NCI-H2107 treated with DMSO at 0.1 percent for 48 hours (cell line): ENCODE results near the gene ACOX1.
"Not testable (repeated sequence)": the region's sequence is repeated elsewhere in the genome, so short reads cannot be mapped to it uniquely, and the experiment has no call there.

Source experiments
- DNase-seq: peaks from one replicate; lab custom pipeline; 2025; ENCODE audit not compliant: unreplicated experiment; lab: John Stamatoyannopoulos, UW

ACOX1 gene

DNA sequence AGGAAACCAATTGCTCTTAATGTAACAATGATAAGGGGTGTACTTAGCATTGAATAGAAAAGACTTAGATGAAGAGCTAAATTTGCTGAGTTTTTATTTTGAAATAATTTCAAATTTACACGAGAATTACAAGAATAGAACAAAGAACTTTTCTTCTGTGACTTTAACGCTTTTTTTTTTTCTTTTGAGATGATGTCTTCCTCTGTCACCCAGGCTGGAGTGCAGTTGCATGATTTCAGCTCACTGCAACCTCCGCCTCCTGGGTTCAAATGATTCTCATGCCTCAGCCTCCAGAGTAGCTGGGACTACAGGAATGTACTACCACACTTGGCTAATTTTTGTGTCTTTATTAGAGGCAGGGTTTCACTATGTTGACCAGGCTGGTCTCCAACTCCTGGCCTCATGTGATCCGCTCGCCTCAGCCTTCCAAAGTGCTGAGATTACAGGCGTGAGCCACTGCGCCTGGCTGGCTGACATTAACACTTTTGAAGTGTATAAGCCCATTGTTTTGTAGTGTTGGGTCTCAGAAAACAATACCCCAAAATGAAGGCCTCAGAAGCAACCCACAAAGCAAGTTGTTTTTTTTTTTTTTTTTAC is 2.2 kb upstream of the ACOX1 start:
- no peak for DNase-seq

DNA sequence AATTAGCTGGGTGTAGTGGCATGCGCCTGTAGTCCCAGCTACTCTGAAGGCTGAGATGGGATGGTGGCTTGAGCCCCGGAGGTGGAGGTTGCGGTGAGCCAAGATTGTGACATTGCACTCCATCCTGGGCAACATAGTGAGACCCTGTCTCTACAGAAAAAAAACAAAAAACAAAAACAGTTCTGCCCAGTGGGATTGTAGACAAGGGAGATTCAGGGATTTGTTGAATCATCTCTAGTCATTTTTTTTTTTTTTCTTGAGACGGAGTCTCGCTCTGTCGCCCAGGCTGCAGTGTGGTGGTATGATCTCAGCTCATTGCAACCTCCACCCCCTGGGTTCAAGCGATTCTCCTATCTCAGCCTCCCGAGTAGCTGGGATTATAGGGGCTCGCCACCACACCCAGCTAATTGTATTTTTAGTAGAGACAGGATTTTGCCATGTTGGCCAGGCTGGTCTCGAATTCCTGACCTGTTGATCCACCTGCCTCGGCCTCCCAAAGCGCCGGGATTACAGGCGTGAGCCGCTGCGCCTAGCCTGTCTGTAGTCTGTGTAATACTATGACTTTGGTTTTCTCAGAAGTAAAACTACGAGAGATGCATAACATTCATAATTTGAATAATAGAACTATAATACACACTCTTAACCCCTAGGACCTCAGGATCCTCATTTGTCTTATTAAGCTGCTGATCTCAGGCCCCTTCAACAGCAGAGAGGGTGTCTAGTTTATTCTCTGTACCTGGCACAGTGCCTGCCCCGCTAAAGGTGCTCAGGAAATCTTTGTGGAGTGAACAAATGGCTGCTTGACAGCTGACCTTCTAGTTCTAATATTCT is 1.4 kb upstream of the ACOX1 start:
- DNase-seq = no peak

DNA sequence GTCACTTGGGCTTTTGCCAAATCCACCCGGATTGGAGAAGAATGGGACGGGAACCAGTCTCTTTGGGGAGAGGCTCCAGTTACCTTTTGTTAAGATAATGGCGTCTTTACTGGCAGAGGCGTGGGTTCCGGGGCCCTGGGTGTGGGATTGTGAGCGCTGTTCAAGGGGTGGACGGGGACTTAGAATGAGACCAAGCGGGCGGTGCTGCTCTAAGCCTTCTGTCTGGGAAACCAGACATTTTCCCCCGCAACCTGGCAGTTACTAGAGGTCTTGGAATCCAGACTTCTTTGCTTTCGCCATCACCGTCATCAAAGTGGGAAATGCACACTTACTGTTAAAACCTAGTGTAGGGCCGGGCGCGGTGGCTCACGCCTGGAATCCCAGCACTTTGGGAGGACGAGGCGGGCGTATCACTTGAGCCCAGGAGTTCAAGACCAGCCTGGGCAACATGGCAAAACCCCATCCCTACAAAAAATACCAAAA is 780 bp upstream of the ACOX1 start:
- DNase-seq = no peak

DNA sequence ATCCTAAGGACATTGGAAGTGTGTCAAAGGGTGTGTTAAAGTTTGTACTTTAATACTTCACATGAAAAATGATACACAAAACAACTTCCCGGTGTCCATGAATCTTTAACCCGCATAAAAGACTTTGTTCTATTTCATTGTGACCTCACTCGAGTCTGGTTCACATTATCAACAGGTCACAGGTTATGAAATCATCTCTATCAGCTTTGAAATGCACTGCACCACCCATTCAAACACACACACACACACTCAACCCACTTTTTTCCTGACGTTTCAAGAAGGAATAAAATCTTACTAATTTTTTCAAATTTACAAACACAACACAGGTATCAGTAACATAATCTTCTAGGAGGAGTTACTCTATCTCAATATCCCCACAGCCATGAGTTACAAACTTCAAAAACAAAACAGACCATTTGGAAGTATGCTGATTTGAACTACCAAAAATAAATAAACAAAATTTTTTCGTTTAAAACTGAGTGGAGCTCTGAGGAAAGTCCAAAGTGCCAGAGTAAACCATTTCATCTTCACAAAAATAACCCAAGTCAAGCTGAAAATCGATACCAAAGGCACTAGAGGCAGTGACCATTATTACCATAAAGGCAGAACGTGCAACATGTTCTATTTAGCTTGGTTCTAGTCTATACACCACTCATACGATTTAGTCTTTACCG is 2.7 kb downstream of the ACOX1 start:
- no peak for DNase-seq

DNA sequence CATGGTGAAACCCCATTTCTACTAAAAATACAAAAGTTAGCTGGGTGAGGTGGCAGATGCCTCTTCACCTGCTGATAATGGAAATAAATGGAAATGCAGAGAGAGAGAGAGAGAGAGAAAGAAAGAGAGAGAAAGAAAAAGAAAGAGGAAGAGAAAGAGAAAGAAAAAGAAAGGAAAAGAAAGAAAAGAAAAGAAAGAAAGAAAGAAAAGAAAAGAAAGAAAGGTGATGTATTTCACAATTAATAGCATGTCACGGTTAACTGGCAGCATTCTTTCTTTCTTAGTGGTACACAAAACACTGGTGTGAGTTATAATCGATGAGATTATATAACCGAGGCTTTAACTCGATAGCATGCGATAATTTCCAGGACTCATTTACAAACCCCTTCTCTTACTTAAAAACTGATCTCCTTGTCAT is 3.2 kb downstream of the ACOX1 start:
- DNase-seq = no peak

DNA sequence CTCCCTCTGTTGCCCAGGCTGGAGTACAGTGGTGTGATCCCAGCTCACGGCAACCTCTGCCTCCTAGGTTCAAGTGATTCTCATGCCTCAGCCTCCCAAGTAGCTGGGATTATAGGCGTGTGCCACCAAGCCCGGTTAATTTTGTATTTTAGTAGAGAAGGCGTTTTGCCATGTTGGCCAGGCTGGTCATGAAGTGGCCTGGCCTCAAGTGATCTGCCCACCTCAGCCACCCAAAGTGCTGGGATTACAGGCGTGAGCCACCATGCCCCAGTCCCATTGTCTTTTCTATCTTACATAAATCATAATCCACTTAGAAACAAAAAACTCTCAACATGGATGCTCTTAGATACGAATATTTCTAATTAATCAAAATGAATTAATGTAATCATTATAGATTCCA is 3.8 kb downstream of the ACOX1 start:
- DNase-seq = not testable (repeated sequence)

DNA sequence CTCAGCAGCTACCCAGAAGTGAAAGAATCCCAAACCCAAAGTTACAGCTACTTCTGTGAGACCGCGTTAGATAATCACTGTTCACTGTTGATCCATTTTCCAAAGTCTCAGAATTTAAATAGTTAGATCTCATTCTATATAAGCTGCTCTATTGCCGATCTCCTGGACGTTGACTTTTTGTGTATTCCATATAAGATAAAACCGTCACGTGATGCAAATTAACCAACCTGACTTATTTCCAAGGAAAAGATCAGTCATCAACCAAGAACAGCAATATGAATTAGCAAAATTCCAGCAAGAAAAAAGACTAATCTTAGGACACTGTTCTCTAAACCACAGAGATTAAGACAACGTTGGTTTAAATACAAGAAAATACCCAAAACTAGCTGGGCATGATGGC is 8.3 kb downstream of the ACOX1 start:
- no peak for DNase-seq

DNA sequence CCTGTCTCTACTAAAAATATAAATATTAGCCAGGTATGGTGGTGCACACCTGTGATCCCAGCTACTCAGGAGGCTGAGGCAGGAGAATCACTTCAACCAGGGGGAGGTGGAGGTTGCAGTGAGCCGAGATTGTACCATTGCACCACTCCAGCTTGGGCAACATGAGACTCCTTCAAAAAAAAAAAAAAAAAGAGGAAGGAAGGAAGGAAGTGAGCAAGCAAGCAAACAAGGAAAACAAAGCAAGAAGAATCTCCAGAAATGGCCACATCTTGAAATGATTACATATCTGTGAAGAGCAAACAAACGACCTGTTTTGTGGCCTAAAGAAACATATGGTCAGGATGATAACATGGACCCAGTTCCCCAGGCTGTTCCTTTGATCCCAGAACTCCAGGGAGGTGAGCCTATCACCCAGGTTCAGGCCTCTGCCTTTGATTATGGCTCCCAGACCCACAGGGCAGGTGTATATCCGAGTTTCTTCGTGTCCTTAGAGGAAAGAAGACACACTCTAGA is 8.9 kb downstream of the ACOX1 start:
- DNase-seq = no peak

DNA sequence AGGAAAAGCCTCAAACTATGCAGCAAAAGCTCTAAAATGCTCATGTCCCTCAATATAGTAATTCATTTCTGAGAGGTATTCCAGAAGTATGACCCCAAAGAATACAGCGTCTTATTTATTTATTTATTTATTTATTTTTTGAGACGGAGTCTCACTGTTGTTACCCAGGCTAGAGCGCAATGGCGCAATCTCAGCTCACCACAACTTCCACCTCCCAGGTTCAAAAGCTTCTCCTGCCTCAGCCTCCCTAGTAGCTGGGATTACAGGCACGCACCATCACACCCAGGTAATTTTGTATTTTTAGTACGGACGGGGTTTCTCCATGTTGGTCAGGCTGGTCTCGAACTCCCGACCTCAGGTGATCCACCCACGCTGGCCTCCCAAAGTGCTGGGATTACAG is 9.9 kb downstream of the ACOX1 start:
- DNase-seq = not testable (repeated sequence)

DNA sequence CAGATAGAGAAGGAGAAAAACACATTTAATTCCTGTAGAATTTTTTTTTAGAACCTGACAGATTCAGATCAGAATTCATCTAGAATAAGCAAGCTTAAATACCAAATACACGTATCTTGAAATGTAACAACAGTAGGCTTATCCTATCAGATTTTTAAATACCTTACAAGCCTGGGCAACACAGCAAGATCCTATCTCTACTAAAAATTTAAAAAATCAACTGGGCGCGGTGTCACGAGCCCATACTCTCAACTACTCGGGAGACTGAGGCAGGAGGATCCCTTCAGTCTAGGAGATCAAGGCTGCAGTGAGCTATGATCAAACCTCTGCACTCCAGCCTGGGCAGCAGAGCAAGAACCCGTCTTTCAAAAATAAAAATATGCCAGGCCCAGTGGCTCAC is 13.5 kb downstream of the ACOX1 start:
- DNase-seq = no peak

DNA sequence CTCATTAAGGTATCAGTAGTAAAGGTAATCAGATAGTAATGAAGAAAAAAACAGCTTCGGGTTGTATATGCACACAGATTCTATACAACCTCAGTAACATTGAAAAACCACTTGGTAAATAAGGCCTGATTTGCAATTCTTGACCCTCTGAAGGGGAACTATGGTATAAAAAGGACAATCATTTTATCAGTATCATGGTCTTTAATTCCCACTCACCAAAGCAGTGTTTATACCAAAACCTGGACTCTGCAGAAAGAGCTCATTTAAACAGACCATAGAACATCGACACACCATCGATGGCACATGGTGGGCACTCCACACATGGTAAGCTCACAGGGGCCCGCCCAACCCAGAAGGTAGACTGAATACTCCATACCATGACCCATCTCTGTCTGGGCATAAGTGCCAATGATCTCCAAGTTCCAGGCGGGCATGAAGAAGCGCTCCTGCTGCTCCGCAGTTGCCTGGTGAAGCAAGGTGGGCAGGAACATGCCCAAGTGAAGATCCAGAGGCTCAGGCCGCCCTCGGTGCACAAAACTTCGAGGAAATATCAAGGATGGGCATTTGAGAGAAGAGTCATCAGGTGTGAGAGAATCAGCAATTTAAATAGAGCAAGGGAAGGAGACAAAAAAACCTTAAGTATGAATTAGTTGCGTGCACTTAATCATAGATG is 19.0 kb downstream of the ACOX1 start:
- DNase-seq = no peak

DNA sequence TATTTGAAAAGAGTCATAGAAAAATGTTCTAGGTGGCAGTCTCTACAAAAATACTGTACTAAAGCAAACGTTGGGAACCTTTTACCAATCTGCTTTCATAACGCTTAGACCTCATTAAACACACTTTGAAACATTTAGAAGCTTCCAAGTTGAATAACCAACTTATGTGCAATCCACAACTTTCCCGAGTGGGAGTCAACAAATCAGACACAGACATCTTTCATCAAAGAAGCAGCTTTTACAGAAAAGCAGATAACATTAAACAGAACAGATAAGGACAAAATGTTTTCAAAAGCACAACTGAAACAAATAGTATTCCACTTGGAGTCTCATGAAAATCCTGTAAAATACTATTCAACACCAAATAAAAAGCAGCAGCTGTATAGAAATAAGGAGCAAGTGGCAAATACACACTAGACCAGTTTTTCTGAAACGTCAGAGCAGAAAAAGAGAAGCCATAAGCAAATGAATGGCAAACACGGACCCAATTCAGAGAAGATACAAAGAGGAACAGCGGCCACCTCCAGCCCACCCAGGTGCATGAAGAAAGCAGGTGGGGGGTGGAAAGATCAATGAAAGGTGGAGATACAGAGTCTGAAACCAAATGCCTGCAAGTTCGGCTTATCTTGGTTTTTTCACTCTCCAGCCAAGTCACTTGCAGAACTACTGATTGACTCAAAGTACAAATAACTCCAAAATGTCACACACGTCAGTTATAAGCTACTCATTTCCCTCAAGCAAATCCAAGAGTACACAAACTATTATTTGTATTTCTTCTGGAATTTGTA is 19.7 kb downstream of the ACOX1 start:
- DNase-seq = no peak

DNA sequence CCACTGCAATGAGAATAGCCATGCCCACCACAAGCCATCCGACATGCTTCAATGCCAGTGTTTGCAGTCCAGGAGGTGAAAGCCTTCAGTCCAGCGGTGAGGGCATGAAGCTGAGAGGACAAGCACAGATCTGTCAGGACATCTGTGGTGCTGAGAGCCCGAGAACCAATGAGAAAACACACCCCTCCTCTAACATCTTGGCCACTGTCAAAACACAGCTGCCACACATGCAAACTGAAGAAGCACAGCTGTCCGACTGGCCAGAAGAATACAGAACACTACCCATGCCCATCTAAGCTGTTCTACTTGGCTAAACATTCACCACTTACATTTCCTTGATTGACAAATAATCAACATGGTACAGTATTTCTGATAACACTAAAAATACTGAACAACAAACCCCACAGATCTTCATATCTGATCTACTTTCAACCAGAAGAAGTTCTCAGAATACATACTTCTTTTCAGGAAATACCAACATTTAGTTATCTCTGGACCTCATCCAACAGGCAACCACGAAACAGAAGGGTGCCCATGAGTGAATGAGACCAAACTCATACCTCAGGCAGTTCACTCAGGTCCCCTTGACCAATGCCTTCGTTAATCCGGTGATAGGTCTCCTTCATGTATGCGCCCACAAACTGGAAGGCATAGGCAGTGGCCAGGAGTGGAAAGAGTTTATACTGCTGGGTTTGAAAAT is 28.0 kb downstream of the ACOX1 start:
- no peak for DNase-seq

DNA sequence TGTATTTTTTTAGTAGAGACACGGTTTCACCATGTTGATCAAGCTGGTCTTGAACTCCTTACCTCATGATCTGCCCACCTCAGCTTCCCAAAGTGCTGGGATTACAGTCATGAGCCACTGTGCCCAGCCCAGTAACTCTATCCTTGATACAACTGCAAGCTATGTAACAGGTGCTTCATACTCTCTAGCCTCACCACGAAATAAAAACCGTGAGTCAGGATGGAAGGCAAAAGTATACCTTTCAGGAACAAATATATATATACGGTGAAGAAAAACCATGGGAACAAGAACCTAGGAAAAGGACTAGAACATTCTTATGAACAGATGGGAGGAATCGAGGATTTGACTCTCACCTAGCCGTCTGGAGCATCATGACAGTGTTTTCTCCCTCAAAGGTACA is 28.5 kb downstream of the ACOX1 start:
- no peak for DNase-seq

DNA sequence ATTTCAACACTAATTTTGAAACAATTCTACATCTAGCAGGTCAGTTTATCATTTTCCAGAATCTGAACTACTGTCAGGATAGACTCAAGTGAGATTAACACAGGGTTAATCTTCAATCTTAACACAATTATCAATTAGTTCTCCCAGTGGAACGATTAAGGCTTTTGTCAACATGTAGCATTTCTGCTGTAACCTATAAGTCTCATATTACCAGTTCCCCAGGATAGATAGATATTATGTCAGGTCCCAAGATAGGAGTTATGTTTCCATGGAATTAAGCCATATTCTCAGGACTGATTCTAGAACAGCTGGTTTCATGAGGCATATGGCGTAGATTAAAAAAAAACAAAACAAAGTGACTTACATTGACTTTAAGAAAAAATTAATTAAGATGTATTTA is 33.8 kb downstream of the ACOX1 start:
- peak; percentile 4 for DNase-seq

DNA sequence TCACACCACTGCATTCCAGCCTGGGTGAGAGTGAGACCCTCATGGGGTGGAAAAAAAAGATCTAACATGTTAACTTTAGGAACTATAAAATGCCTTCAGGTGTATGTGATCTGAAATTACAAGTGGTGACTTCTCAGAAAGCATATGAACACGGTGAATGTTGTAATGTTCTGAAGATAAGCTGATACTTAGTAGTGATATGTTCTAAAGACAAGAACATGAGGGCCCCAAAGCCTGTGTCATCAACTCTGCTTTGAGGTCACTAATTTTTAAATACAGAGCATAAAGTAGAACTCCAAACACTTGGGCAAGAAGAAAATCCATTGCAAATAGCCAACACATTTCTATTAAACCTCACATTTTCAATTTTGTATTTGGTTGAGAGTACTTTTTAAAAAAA is 35.5 kb downstream of the ACOX1 start:
- DNase-seq = no peak

DNA sequence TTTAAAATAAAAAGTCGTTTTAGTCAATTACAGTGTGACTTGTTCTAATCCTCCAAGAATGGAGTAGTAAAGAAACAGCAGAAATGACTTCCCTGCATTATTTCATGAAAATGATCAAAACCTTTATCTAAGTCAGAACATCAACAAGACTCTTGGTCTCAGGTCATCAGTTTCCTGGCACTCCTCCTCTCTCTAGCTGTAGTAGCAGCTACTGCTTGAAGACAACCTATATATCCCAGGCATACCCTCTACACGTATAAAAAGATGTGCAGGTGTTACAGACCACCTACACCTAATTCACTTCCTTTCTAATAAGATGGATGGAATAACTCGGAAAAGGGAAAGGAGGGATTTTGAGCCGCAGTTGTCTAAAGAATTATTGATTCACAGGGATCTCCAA is 36.5 kb downstream of the ACOX1 start:
- DNase-seq = no peak

DNA sequence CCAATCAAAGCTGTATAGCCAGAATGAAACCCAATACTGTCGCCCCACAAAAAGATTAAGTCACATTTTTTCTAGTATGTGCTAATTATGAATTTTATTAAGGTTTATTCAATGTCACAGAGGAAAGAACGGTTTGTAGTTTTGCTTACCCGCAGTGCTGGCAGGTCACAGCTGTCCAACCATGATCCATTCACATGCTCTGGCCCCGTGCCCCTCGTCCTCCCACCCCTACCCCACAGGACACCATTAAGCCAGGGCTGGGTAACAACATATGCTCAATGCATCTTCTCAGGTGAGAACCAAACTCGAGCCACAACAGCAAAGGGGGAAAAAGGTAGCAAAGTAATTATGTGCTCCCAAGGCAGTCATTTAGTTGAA is 37.5 kb downstream of the ACOX1 start:
- DNase-seq = no peak

DNA sequence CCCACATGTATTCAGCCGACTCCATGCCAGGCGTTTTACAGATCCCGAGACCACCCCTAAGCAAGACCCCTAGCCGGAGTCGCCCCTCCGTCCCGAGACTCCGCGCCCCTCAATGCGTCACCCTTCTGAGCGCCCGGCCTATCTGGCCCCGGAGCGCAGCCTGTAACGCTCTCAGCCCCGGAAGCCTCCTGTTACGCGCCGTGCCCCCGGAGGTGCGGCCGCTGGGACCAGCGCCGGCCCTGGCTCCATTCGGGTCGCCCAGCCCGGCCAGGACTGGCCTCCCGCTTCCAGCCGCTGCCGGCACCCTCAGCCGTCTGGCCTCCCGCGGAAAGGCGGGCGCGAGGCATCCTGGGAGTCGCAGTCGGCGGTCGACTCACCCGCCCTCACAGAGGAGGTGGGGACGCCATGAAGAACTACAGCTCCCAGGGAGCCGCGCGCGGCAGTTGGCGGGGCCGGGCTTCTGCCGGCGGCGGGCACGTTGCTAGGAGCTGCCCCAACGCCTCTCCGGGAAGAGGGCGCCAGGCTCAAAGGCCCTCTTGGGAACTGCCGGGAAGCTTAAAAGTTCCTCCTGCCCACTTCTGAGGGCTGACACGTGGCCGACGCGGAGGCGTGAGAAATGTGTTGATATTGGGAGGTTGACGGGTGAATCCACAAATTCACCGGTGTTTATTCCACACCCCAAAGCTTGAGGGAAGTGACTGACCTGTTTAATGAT is 38.1 kb downstream of the ACOX1 start, which contains the start of gene FBF1:
Gene FBF1 (minus strand): TSS at position 316 of the 715 bp plus-strand sequence. CDS start 2,893 bp downstream, outside the sequence.
- DNase-seq = peak; percentile 87
